Astrocyte (in vitro differentiated cells and primary cell): ENCODE data around the gene GNG14.

Source experiments
- EZH2 ChIP-seq: IDR thresholded peaks from 2 replicates; pipeline ENCODE4 v1.6.1; 2012; ENCODE audit warnings: mild to moderate bottlenecking, low read length, inconsistent platforms; ENCODE audit not compliant: insufficient read depth
- TF ChIP-seq, protein P1 (sequence below): IDR thresholded peaks from 2 replicates; pipeline ENCODE4 v1.5.1; 2011; ENCODE audit warnings: low read depth, mild to moderate bottlenecking, inconsistent platforms, low read length, moderate library complexity; ENCODE audit not compliant: insufficient read depth

DNA sequence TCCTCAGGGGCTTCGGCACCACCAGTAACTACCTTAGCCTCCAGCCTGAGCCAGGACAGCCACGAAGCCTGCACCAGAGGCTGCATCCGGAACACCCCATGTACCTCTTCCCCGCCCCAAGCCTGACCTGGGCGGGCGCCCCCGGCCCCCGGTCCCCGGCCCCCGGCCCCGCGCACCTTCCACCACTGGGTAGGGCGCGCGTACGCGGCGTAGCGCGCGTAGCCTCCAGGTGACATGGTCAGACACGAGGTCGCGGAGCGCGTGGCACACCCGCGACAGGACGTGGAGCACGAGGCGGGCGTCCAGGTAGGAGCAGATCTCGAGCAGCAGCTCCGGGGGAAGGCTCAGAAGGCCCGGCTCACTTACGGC is 8.2 kb downstream of the GNG14 start:
- TF ChIP-seq, protein P1, sequence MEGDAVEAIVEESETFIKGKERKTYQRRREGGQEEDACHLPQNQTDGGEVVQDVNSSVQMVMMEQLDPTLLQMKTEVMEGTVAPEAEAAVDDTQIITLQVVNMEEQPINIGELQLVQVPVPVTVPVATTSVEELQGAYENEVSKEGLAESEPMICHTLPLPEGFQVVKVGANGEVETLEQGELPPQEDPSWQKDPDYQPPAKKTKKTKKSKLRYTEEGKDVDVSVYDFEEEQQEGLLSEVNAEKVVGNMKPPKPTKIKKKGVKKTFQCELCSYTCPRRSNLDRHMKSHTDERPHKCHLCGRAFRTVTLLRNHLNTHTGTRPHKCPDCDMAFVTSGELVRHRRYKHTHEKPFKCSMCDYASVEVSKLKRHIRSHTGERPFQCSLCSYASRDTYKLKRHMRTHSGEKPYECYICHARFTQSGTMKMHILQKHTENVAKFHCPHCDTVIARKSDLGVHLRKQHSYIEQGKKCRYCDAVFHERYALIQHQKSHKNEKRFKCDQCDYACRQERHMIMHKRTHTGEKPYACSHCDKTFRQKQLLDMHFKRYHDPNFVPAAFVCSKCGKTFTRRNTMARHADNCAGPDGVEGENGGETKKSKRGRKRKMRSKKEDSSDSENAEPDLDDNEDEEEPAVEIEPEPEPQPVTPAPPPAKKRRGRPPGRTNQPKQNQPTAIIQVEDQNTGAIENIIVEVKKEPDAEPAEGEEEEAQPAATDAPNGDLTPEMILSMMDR = no peak
- no peak for TF ChIP-seq EZH2
